GM19467 (cell line): ENCODE data around the gene RAET1E.
"Not testable (repeated sequence)": the region's sequence is repeated elsewhere in the genome, so short reads cannot be mapped to it uniquely, and the experiment has no call there.

Experiments used
- ATAC-seq: cut with Tn5 transposase; IDR thresholded peaks from one replicate; pipeline ENCODE4 v1.9.1; 2021; ENCODE audit warnings: mild to moderate bottlenecking, moderate library complexity; ENCODE audit not compliant: unreplicated experiment

RAET1E gene

GRCh38 chr6:149897855-149898744 is at the start of gene RAET1E:
RAET1E (minus strand) TSS chr6:149898113; CDS start chr6:149890901, 7,212 bp downstream.
- ATAC-seq, result no peak

GRCh38 chr6:149947533-149947932 is 49.6 kb upstream of the RAET1E start:
- ATAC-seq, result not testable (repeated sequence)

- ATAC-seq, result not testable (repeated sequence)
These were observed 48.7 kb upstream of the RAET1E start for GRCh38 chr6:149946631-149947030.

- not testable (repeated sequence) for ATAC-seq
These were observed 47.4 kb upstream of the RAET1E start for GRCh38 chr6:149945276-149945675.

GRCh38 chr6:149943321-149943720 is 45.4 kb upstream of the RAET1E start:
- not testable (repeated sequence) for ATAC-seq

GRCh38 chr6:149942461-149942829 is 44.5 kb upstream of the RAET1E start:
- no peak for ATAC-seq

GRCh38 chr6:149941583-149942460 is 43.9 kb upstream of the RAET1E start, which contains the start of gene ULBP2:
ULBP2 (plus strand) TSS chr6:149942014; CDS start chr6:149942073, 59 bp downstream.
- no peak for ATAC-seq

- ATAC-seq, result no peak
These were observed 42.7 kb upstream of the RAET1E start for GRCh38 chr6:149940672-149940982.

- no peak for ATAC-seq
These were observed 42.2 kb upstream of the RAET1E start for GRCh38 chr6:149939909-149940671.

GRCh38 chr6:149939356-149939648 is 41.4 kb upstream of the RAET1E start:
- no peak for ATAC-seq

GRCh38 chr6:149938571-149939355 is 40.9 kb upstream of the RAET1E start:
- peak; percentile 78 for ATAC-seq

GRCh38 chr6:149938013-149938570 is 40.2 kb upstream of the RAET1E start:
- ATAC-seq, result not testable (repeated sequence)

GRCh38 chr6:149936743-149937142 is 38.8 kb upstream of the RAET1E start:
- ATAC-seq, result no peak

GRCh38 chr6:149935668-149936067 is 37.8 kb upstream of the RAET1E start:
- no peak for ATAC-seq

- no peak for ATAC-seq
These were observed 37.3 kb upstream of the RAET1E start for GRCh38 chr6:149935246-149935645.

- no peak for ATAC-seq
These were observed 36.6 kb upstream of the RAET1E start for GRCh38 chr6:149934249-149935156.

GRCh38 chr6:149933461-149933860 is 35.5 kb upstream of the RAET1E start:
- ATAC-seq, result no peak

GRCh38 chr6:149933036-149933435 is 35.1 kb upstream of the RAET1E start:
- ATAC-seq, result no peak

- no peak for ATAC-seq
These were observed 33.6 kb upstream of the RAET1E start for GRCh38 chr6:149931501-149931900.
